ACC112 (cell line): Measurements from ENCODE around the gene RASGRF2.

Source experiments
- H2AFZ ChIP-seq: fragments of 200-600 bp; sonication (generic); one replicate; pipeline ENCODE4 v1.6.0; 2017; ENCODE audit warnings: antibody characterized with exemption, low read length; ENCODE audit not compliant: unreplicated experiment
- H3K27ac ChIP-seq: fragments of 200-600 bp; sonication (generic); 2 replicates; pipeline ENCODE4 v1.5.1; 2014; ENCODE audit warnings: low read depth, mild to moderate bottlenecking, antibody characterized with exemption, low read length, moderate library complexity
- H3K27me3 ChIP-seq: fragments of 200-600 bp; sonication (generic); 2 replicates; pipeline ENCODE4 v1.6.1; 2014; ENCODE audit warnings: mild to moderate bottlenecking, antibody characterized with exemption, low read length, moderate library complexity, mixed read lengths; ENCODE audit not compliant: insufficient read depth
- H3K36me3 ChIP-seq: fragments of 200-600 bp; sonication (generic); 2 replicates; pipeline ENCODE4 v1.6.1; 2016; ENCODE audit warnings: mild to moderate bottlenecking, antibody characterized with exemption, low read length, moderate library complexity, mixed read lengths; ENCODE audit not compliant: insufficient read depth
- H3K4me1 ChIP-seq: fragments of 200-600 bp; sonication (generic); one replicate; pipeline ENCODE4 v1.6.1; 2016; ENCODE audit warnings: low read length, mixed read lengths; ENCODE audit not compliant: insufficient read depth, unreplicated experiment, control insufficient read depth
- H3K4me3 ChIP-seq: fragments of 200-600 bp; sonication (generic); 2 replicates; pipeline ENCODE4 v1.5.1; 2014; ENCODE audit warnings: mild to moderate bottlenecking, low read depth, low read length
- H3K79me2 ChIP-seq: fragments of 200-600 bp; sonication (generic); one replicate; pipeline ENCODE4 v1.6.0; 2016; ENCODE audit warnings: low read length; ENCODE audit not compliant: control insufficient read depth, unreplicated experiment, insufficient read depth

RASGRF2 gene

GRCh38 chr5:81134566-81134965 lies 174.4 kb downstream of the RASGRF2 start:
- Histone ChIP-seq H2AFZ (no peak overlapping the region), H3K36me3 (no peaks in the 10 kb centered on the region), H3K4me3 (no peak overlapping the region), H3K27me3 (peaks cover 17% of the 10 kb centered on the region), H3K79me2 (no peaks in the 10 kb centered on the region), H3K4me1 (no peaks in the 10 kb centered on the region), H3K27ac (no peak overlapping the region)

GRCh38 chr5:81136557-81136956 lies 176.4 kb downstream of the RASGRF2 start:
- 0 out of 2 replicates have a peak, but pooled peaks cover 4% of the 10 kb centered on the region for H3K27me3 ChIP-seq
- H3K4me3 ChIP-seq, result no peak overlapping the region
- H3K27ac ChIP-seq, result no peak overlapping the region
- no peaks in the 10 kb centered on the region for H3K79me2 ChIP-seq
- H3K4me1 ChIP-seq, result peaks cover 13% of the 10 kb centered on the region
- no peaks in the 10 kb centered on the region for H3K36me3 ChIP-seq
- no peak overlapping the region for H2AFZ ChIP-seq

DNA sequence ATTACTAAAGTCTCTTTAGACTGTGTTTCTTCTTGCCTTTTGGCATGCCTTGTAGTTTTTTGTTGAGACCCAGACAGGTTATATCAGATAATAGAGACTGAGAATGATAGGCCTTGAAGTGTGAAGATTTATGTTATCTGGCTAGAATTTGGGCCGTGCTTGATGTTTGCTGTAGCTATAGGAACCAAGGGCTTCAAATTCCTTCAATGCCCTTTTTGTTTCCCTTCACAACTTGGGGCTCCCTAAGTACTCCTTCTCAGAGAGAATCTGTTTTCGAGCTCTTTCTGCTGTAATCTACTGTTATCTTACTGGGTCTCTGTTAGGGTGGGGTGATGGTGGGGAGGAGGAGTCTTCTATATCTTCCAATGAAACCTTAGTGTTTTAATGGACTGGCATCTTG lies 177.7 kb downstream of the RASGRF2 start:
- H2AFZ ChIP-seq, result no peak overlapping the region
- no peaks in the 10 kb centered on the region for H3K79me2 ChIP-seq
- peaks cover 13% of the 10 kb centered on the region for H3K4me1 ChIP-seq
- no peaks in the 10 kb centered on the region for H3K36me3 ChIP-seq
- H3K4me3 ChIP-seq, result no peak overlapping the region
- H3K27ac ChIP-seq, result no peak overlapping the region
- 0 out of 2 replicates have a peak, but pooled peaks cover 4% of the 10 kb centered on the region for H3K27me3 ChIP-seq

GRCh38 chr5:81140441-81140840 lies 180.3 kb downstream of the RASGRF2 start:
- H3K4me1 ChIP-seq, result peaks cover 13% of the 10 kb centered on the region
- H2AFZ ChIP-seq, result no peak overlapping the region
- H3K27ac ChIP-seq, result no peak overlapping the region
- no peaks in the 10 kb centered on the region for H3K79me2 ChIP-seq
- 0 out of 2 replicates have a peak, but pooled peaks cover 4% of the 10 kb centered on the region for H3K27me3 ChIP-seq
- no peak overlapping the region for H3K4me3 ChIP-seq
- H3K36me3 ChIP-seq, result no peaks in the 10 kb centered on the region

DNA sequence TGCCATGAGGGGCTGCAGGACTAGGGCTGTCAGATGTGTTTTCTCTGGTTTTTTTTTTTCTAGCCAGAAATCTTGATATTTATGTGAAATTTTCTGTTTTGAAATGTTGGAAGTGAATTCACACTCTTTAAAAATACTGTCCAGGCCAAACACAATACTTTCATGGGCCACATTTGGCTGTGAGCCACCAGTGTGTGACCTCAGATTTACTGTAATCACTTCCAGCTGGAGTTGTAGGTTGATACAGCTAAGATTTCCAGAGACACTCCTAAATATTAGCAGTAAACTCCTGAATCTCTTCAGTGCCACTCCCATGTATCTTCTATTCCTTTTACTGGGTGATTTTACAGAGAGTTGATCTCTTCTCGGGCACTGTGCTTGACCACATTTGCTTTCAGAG lies 180.8 kb downstream of the RASGRF2 start:
- Histone ChIP-seq H3K27ac (no peak overlapping the region), H3K4me3 (no peak overlapping the region), H3K4me1 (peaks cover 13% of the 10 kb centered on the region)

GRCh38 chr5:81142108-81142507 lies 181.9 kb downstream of the RASGRF2 start:
- H3K4me3 ChIP-seq, result no peak overlapping the region
- H3K79me2 ChIP-seq, result no peaks in the 10 kb centered on the region
- H3K36me3 ChIP-seq, result no peaks in the 10 kb centered on the region
- H3K27ac ChIP-seq, result no peak overlapping the region
- H2AFZ ChIP-seq, result no peak overlapping the region
- no peaks in the 10 kb centered on the region for H3K27me3 ChIP-seq
- H3K4me1 ChIP-seq, result peaks cover 13% of the 10 kb centered on the region

More for the DNA sequence above, 180.8 kb downstream of the RASGRF2 start:
- Histone ChIP-seq H3K79me2 (no peaks in the 10 kb centered on the region), H3K36me3 (no peaks in the 10 kb centered on the region), H2AFZ (no peak overlapping the region), H3K27me3 (0 out of 2 replicates have a peak, but pooled peaks cover 4% of the 10 kb centered on the region)

- no peaks in the 10 kb centered on the region for H3K79me2 ChIP-seq
- H3K36me3 ChIP-seq, result no peaks in the 10 kb centered on the region
- no peak overlapping the region for H3K4me3 ChIP-seq
- no peak overlapping the region for H2AFZ ChIP-seq
- H3K27me3 ChIP-seq, result peaks cover 10% of the 10 kb centered on the region
- H3K4me1 ChIP-seq, result peaks cover 12% of the 10 kb centered on the region
- no peak overlapping the region for H3K27ac ChIP-seq
Observed at GRCh38 chr5:81145329-81145935, 185.3 kb downstream of the RASGRF2 start.

- Histone ChIP-seq H3K4me1 (peaks cover 6% of the 10 kb centered on the region), H3K79me2 (no peaks in the 10 kb centered on the region), H3K27ac (no peak overlapping the region), H2AFZ (no peak overlapping the region), H3K4me3 (no peak overlapping the region), H3K36me3 (no peaks in the 10 kb centered on the region), H3K27me3 (peaks cover 10% of the 10 kb centered on the region)
Observed at GRCh38 chr5:81146031-81146430, 185.9 kb downstream of the RASGRF2 start.

- no peak overlapping the region for H2AFZ ChIP-seq
- no peaks in the 10 kb centered on the region for H3K79me2 ChIP-seq
- H3K36me3 ChIP-seq, result no peaks in the 10 kb centered on the region
- peaks cover 10% of the 10 kb centered on the region for H3K27me3 ChIP-seq
- H3K27ac ChIP-seq, result no peak overlapping the region
- H3K4me1 ChIP-seq, result no peaks in the 10 kb centered on the region
- H3K4me3 ChIP-seq, result no peak overlapping the region
Observed at GRCh38 chr5:81147011-81147885, 187.1 kb downstream of the RASGRF2 start.

GRCh38 chr5:81147886-81148571 lies 187.9 kb downstream of the RASGRF2 start:
- H3K79me2 ChIP-seq, result no peaks in the 10 kb centered on the region
- peaks cover 10% of the 10 kb centered on the region for H3K27me3 ChIP-seq
- H3K27ac ChIP-seq, result no peak overlapping the region
- no peak overlapping the region for H2AFZ ChIP-seq
- no peak overlapping the region for H3K4me3 ChIP-seq
- no peaks in the 10 kb centered on the region for H3K36me3 ChIP-seq
- H3K4me1 ChIP-seq, result no peaks in the 10 kb centered on the region
